Uterus (tissue), 4 donors: ENCODE data around the gene BDH1. TPM values are rescaled to one million over a fixed set of nuclear protein-coding genes. Genes with fewer than 3 reads are reported as not detected.
"Not testable (repeated sequence)": the region's sequence is repeated elsewhere in the genome, so short reads cannot be mapped to it uniquely, and the experiment has no call there.

ENCODE experiments used
- DNase-seq, 2 donors: peaks; one replicate each; pipeline ENCODE4 v3.0.0-alpha.2; 2019 to 2020
- H3K27ac ChIP-seq, 2 donors: fragments of 200-600 bp; sonication (generic); 1 replicate in 1 of 2; 2 replicates in 1 of 2; pipeline ENCODE4 v1.5.1; 2016 to 2018
- H3K27me3 ChIP-seq, 2 donors: fragments of 200-600 bp; sonication (generic); one replicate each; pipeline ENCODE4 v1.5.1; 2018 to 2019; ENCODE audit warnings: control low read depth in 1 of 2
- H3K36me3 ChIP-seq, 2 donors: fragments of 200-600 bp; sonication (generic); one replicate each; pipeline ENCODE4 v1.5.1; 2019; ENCODE audit warnings: control low read depth in 1 of 2
- H3K4me1 ChIP-seq, 2 donors: fragments of 200-600 bp; sonication (generic); one replicate each; pipeline ENCODE4 v1.5.1; 2018 to 2019; ENCODE audit warnings: control low read depth in 1 of 2
- H3K4me3 ChIP-seq, 2 donors: fragments of 200-600 bp; sonication (generic); 1 replicate in 1 of 2; 2 replicates in 1 of 2; pipeline ENCODE4 v1.5.1; 2018 to 2019; ENCODE audit warnings: mild to moderate bottlenecking in 1 of 2
- H3K9me3 ChIP-seq, 2 donors: fragments of 200-600 bp; sonication (generic); one replicate each; pipeline ENCODE4 v1.5.1; 2019; ENCODE audit warnings: control low read depth in 1 of 2
- POLR2A ChIP-seq, 2 donors: fragments of 450-650 bp; IDR thresholded peaks; one replicate each; pipeline ENCODE4 v1.6.1; 2016; ENCODE audit warnings: antibody characterized with exemption in 2 of 2, mild to moderate bottlenecking in 1 of 2, moderate library complexity in 1 of 2
- intact Hi-C: fragments of 100-400 bp; cut with DNase I; formaldehyde crosslinking; loops from one replicate; pipeline ENCODE4 v1.15.1; 2023; ENCODE audit warnings: low total_unique reads
- total RNA-seq, 4 donors: library from RNA; depleted of rRNA in 3 of 4; stranded (reverse); fragments of >200 nt in 3 of 4; gene quantifications; one replicate each; pipeline versions ENCODE4 v1.1.0 to v1.2.4, GENCODE V29; 2014 to 2023
- TF ChIP-seq, protein P1 (sequence below), 4 experiments: fragments of 200-600 bp in 2 of 4; fragments of 450-650 bp in 2 of 4; sonication (generic) in 2 of 4; IDR thresholded peaks; one replicate each; pipeline ENCODE4 v1.5.1; 2016 to 2019; ENCODE audit warnings: antibody characterized with exemption in 4 of 4, mild to moderate bottlenecking in 2 of 4, moderate library complexity in 1 of 4
- donor health status: DM: yes; HTN: yes; CAD: no.

The BDH1 gene
- total RNA-seq, 4 donors from 2014 or later, result 4.4 to 23.1 (median 8.6) TPM

DNA sequence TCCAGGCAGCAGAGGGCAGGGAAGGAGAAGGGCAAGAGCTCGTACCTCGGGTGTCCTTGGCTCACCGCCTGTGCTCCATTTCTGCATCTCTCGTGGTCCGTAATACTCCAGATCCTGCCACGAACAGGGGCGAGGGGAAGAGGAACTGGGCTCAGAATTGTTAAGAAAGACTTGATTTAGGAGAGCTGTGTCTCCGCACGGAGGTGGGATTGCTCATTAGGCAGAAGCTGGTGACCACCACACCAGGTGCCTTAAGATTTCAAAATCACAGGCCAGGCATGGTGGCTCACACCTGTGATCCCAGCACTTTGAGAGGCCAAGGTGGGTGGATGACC, 37.2 kb upstream of the BDH1 start:
- TF ChIP-seq, protein P1, sequence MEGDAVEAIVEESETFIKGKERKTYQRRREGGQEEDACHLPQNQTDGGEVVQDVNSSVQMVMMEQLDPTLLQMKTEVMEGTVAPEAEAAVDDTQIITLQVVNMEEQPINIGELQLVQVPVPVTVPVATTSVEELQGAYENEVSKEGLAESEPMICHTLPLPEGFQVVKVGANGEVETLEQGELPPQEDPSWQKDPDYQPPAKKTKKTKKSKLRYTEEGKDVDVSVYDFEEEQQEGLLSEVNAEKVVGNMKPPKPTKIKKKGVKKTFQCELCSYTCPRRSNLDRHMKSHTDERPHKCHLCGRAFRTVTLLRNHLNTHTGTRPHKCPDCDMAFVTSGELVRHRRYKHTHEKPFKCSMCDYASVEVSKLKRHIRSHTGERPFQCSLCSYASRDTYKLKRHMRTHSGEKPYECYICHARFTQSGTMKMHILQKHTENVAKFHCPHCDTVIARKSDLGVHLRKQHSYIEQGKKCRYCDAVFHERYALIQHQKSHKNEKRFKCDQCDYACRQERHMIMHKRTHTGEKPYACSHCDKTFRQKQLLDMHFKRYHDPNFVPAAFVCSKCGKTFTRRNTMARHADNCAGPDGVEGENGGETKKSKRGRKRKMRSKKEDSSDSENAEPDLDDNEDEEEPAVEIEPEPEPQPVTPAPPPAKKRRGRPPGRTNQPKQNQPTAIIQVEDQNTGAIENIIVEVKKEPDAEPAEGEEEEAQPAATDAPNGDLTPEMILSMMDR (IDR thresholded peaks at IDR 0.05), result no peak
- no peak for TF ChIP-seq POLR2A (IDR thresholded peaks at IDR 0.05)
- DNase-seq, result no peak
- H3K4me3 ChIP-seq, result no peak overlapping the region
- H3K27me3 ChIP-seq, result no peaks in the 10 kb centered on the region
- no peaks in the 10 kb centered on the region for H3K36me3 ChIP-seq
- H3K9me3 ChIP-seq, result no peaks in the 10 kb centered on the region
- intact Hi-C loops, result no loop called here
- no peaks in the 10 kb centered on the region for H3K4me1 ChIP-seq
- no peak overlapping the region for H3K27ac ChIP-seq

GRCh38 chr3:197592361-197593045, 36.7 kb upstream of the BDH1 start:
- H3K36me3 ChIP-seq, result no peaks in the 10 kb centered on the region
- H3K27me3 ChIP-seq, result no peaks in the 10 kb centered on the region
- no peak for DNase-seq
- intact Hi-C loops, result no loop called here
- TF ChIP-seq, protein P1 (IDR thresholded peaks at IDR 0.05), result no peak
- no peak for TF ChIP-seq POLR2A (IDR thresholded peaks at IDR 0.05)
- H3K4me1 ChIP-seq, result no peaks in the 10 kb centered on the region
- H3K27ac ChIP-seq, result no peak overlapping the region
- H3K4me3 ChIP-seq, result no peak overlapping the region
- no peaks in the 10 kb centered on the region for H3K9me3 ChIP-seq

- no peak overlapping the region for H3K4me3 ChIP-seq
- no peaks in the 10 kb centered on the region for H3K27me3 ChIP-seq
- H3K36me3 ChIP-seq, result no peaks in the 10 kb centered on the region
- no peak overlapping the region for H3K27ac ChIP-seq
- TF ChIP-seq, protein P1 (IDR thresholded peaks at IDR 0.05), result no peak
- no peak for TF ChIP-seq POLR2A (IDR thresholded peaks at IDR 0.05)
- H3K4me1 ChIP-seq, result no peaks in the 10 kb centered on the region
- no peaks in the 10 kb centered on the region for H3K9me3 ChIP-seq
- intact Hi-C loops, result no loop called here
- DNase-seq, result no peak
Observed at GRCh38 chr3:197591816-197592215, 36.0 kb upstream of the BDH1 start.

DNA sequence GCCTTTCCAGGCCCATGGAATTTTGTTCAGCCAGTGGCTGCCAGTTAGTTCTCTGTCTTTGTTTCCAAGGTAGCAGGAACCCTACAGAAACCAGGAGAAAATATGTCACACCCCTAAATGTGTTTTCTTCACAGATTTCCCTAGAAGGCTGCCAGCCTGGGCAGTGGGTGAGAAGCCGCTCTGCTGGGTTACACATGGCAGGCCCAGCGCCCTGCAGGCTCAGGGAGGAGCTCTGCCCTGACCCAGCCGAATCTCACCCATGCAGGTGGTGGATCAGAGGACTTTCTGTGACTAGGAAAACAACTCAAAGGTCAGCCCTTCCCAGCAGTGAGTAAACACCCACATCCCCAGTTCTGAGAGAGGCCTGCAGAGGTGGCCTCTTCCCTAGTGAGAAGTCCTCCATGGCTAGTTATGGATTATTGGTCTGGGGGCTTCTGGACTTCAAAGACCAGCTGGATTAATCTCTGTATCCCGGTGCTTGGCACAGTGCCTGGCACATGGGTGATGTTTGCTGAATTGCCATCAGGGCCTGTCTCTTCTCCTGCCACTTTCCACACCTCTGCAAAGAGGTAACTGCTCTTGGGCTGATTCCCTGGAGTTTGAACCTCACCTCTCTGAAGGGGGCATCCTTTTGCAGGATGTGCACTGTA, 34.7 kb upstream of the BDH1 start:
- TF ChIP-seq, protein P1 (IDR thresholded peaks at IDR 0.05), result no peak
- no peak for TF ChIP-seq POLR2A (IDR thresholded peaks at IDR 0.05)
- H3K4me3 ChIP-seq, result no peak overlapping the region
- H3K27ac ChIP-seq, result no peak overlapping the region
- intact Hi-C loops, result no loop called here
- no peaks in the 10 kb centered on the region for H3K9me3 ChIP-seq
- no peaks in the 10 kb centered on the region for H3K27me3 ChIP-seq
- no peak for DNase-seq
- H3K4me1 ChIP-seq, result no peaks in the 10 kb centered on the region
- H3K36me3 ChIP-seq, result no peaks in the 10 kb centered on the region

DNA sequence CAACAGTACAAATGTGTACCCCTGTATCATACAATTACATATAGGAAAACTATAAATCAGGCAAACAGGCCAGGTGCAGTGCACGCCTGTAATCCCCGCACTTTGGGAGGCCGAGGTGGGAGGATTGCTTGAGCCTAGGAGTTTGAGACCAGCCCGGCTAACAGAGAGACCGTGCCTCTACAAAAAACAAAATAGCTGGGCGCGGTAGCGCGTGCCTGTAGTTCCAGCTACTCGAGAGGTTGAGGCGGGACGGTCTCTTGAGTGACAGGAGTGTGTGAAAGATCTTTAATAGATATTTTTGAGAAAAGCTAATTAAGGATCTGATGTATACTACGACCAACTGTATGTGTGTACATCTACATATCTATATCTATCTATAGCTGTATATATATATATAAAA, 33.8 kb upstream of the BDH1 start:
- Histone ChIP-seq H3K9me3 (no peaks in the 10 kb centered on the region), H3K36me3 (no peaks in the 10 kb centered on the region), H3K4me3 (no peak overlapping the region), H3K27me3 (no peaks in the 10 kb centered on the region), H3K4me1 (no peaks in the 10 kb centered on the region), H3K27ac (no peak overlapping the region)
- DNase-seq, result no peak
- intact Hi-C loops, result no loop called here
- TF ChIP-seq POLR2A (IDR thresholded peaks at IDR 0.05), result no peak
- TF ChIP-seq, protein P1 (IDR thresholded peaks at IDR 0.05), result no peak

DNA sequence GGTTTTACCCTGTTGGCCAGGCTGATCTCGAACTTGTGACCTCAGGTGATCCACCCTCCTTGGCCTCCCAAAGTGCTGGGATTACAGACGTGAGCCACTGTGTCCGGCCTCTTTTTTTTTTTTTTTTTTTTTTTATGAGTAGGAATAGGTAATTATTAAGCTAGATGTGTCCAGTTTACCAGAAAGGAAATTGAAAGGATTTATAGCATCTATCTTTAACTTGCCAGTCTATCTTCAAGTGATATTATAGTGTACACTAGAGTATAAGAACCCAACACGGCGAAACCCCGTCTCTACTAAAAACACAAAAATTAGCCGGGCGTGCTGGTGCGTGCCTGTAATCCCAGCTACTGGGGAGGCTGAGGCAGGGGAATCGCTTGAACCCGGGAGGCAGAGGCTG, 31.0 kb upstream of the BDH1 start:
- DNase-seq, H3K36me3 ChIP-seq, H3K27ac ChIP-seq, H3K4me1 ChIP-seq, H3K27me3 ChIP-seq, H3K9me3 ChIP-seq, H3K4me3 ChIP-seq, intact Hi-C loops: not testable (repeated sequence)
